Left ventricle myocardium inferior (tissue), 1 donor: ENCODE results near the gene DLG2. TPM values are rescaled to one million over a fixed set of nuclear protein-coding genes. Genes with fewer than 3 reads are reported as not detected.
A peak's percentile ranks its signal among the peaks of the same experiment; 100 is the strongest.

Source experiments
- DNase-seq: peaks from one replicate; pipeline ENCODE4 v3.0.0-alpha.2; 2020
- H3K27ac ChIP-seq: fragments of 200-600 bp; replicated peaks from 2 replicates; pipeline ENCODE4 v1.8.0; 2021
- H3K27me3 ChIP-seq: fragments of 200-600 bp; 2 replicates; pipeline ENCODE4 v1.8.0; 2021; ENCODE audit warnings: low read depth
- H3K36me3 ChIP-seq: fragments of 200-600 bp; 2 replicates; pipeline ENCODE4 v1.8.0; 2021
- H3K4me1 ChIP-seq: fragments of 200-600 bp; 2 replicates; pipeline ENCODE4 v1.8.0; 2021
- H3K4me3 ChIP-seq: fragments of 200-600 bp; 2 replicates; pipeline ENCODE4 v1.8.0; 2021; ENCODE audit warnings: mild to moderate bottlenecking, moderate library complexity
- H3K9me3 ChIP-seq: fragments of 200-600 bp; replicated peaks from 2 replicates; pipeline ENCODE4 v1.8.0; 2021
- intact Hi-C: fragments of 100-400 bp; cut with micrococcal nuclease; formaldehyde crosslinking; loops from one replicate; pipeline ENCODE4 v1.11.0; 2022
- total RNA-seq: library from RNA; stranded (reverse); fragmentation: NEBNext Ultra II Directional; extraction: Animal tissue kit (Norgen Biotek cat#: 25700); gene quantifications from one replicate; pipeline ENCODE4 v1.2.1, GENCODE V29; 2021
- TF ChIP-seq, protein P1 (sequence below): fragments of 200-600 bp; IDR thresholded peaks from 2 replicates; pipeline ENCODE4 v1.8.0; 2021; ENCODE audit warnings: antibody characterized with exemption, mild to moderate bottlenecking, borderline replicate concordance
- donor health status: DM: no; HTN: yes; CAD: no; lungs with severe emphysema.

DLG2 gene
- total RNA-seq, 1 donor from 2014 or later: 6.5 TPM

DNA sequence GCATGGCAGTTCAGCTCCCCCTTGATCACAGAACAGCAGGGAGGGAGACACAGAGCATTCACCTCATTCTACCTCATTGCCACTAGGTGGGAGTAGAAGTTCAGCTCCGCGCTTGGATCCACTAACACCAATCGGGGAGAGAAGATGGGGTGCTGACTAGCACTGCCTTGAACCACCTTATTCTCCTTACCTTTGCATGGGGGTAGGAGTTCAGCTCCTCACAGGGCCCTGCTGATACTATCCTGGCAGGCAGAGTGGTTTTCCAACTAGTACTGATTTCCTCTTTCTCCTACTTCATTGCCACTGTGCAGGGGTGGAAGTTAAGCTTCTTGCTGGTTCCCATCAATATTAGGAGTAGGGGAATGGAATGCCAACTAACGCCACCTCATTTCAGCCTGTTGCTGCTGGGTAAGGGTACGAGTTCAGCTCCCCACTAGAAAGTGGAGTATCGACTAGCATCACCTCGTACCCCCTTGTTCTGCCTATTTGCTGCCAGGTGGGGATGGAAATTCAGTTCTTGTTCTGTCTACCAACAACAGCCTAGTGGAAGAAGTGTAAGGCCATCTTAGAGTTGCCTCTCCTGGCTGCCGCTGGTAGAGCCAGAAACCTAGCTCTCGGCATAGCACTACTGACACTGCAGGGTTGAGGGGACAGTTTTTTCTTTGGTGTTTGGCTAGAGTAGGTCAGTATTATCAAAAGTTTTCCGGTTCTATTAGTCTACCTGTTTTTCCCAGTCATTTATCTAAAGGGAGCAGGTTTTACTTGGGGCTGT, 1790.1 kb downstream of the DLG2 start:
- no peak overlapping the region for H3K4me3 ChIP-seq
- no peaks in the 10 kb centered on the region for H3K9me3 ChIP-seq
- H3K27ac ChIP-seq: no peak overlapping the region
- no peaks in the 10 kb centered on the region for H3K27me3 ChIP-seq
- intact Hi-C loops: no loop called here
- no peaks in the 10 kb centered on the region for H3K4me1 ChIP-seq
- no peak for DNase-seq
- H3K36me3 ChIP-seq: no peaks in the 10 kb centered on the region
- TF ChIP-seq, protein P1, sequence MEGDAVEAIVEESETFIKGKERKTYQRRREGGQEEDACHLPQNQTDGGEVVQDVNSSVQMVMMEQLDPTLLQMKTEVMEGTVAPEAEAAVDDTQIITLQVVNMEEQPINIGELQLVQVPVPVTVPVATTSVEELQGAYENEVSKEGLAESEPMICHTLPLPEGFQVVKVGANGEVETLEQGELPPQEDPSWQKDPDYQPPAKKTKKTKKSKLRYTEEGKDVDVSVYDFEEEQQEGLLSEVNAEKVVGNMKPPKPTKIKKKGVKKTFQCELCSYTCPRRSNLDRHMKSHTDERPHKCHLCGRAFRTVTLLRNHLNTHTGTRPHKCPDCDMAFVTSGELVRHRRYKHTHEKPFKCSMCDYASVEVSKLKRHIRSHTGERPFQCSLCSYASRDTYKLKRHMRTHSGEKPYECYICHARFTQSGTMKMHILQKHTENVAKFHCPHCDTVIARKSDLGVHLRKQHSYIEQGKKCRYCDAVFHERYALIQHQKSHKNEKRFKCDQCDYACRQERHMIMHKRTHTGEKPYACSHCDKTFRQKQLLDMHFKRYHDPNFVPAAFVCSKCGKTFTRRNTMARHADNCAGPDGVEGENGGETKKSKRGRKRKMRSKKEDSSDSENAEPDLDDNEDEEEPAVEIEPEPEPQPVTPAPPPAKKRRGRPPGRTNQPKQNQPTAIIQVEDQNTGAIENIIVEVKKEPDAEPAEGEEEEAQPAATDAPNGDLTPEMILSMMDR: peak; percentile 76

DNA sequence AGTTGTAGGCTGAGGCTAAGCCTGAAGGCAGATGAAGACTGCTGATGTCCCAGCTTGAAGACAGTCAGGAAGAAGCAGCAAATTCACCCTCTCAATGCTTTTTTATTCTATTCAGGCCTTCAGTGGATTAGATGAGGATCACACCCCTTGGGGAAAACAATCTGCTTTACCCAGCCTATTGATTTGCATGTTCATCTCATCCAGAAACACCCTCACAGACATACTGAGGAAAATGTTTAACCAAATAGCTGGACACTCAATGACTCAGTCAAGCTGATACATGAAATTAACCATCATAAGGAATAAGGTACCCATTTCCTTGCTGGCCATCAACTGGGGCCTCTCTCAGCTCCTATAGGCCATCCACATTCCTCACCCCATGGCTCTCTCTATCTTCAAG, 1791.1 kb downstream of the DLG2 start:
- Histone ChIP-seq H3K4me1 (no peaks in the 10 kb centered on the region), H3K27ac (no peak overlapping the region), H3K27me3 (no peaks in the 10 kb centered on the region), H3K9me3 (no peaks in the 10 kb centered on the region), H3K36me3 (no peaks in the 10 kb centered on the region), H3K4me3 (no peak overlapping the region)
- TF ChIP-seq, protein P1: no peak
- DNase-seq: no peak
- intact Hi-C loops: no loop called here

DNA sequence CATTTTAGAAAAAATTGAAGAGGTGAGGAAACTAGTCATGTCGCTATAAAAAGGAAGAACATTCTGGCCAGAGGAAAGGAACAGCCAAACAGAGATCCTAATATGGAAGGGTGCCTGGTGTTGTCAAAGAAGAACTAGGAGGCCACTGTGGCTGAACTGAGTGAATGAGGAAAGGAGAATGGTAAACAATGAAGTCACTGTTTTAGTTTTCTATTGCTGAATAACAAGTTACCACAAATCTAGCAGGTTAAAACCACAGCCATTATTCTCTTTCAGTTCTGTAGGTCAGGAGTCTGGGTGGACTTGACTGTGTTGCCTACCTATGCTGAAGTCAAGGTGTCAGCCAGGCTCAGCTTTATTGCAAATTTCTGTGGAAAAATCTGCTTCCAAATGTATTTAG, 1791.7 kb downstream of the DLG2 start:
- Histone ChIP-seq H3K27me3 (no peaks in the 10 kb centered on the region), H3K27ac (no peak overlapping the region), H3K4me3 (no peak overlapping the region), H3K36me3 (no peaks in the 10 kb centered on the region), H3K9me3 (no peaks in the 10 kb centered on the region), H3K4me1 (no peaks in the 10 kb centered on the region)
- intact Hi-C loops: no loop called here
- TF ChIP-seq, protein P1: no peak
- no peak for DNase-seq

DNA sequence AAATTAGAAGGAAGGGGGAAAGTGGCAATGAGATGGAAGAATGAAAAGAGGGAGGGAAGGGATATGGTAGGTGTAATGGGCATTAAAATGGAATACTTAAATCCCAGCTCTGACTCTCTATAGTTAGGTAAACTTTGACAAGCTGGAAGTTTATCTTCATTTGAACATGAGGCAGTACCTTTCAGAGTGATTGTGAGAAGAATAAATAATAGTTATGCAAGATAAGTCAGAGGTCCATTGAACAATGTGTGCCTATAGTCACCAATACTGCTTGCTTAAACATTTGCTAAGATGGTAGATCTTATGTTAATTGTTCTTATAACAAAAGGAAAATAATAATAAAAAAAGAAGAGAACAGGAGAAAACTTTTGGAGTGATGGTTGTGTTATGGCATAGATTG, 1795.2 kb downstream of the DLG2 start:
- Histone ChIP-seq H3K4me3 (no peak overlapping the region), H3K36me3 (no peaks in the 10 kb centered on the region), H3K27ac (no peak overlapping the region), H3K27me3 (no peaks in the 10 kb centered on the region), H3K9me3 (no peaks in the 10 kb centered on the region), H3K4me1 (no peaks in the 10 kb centered on the region)
- intact Hi-C loops: no loop called here
- TF ChIP-seq, protein P1: no peak
- no peak for DNase-seq

DNA sequence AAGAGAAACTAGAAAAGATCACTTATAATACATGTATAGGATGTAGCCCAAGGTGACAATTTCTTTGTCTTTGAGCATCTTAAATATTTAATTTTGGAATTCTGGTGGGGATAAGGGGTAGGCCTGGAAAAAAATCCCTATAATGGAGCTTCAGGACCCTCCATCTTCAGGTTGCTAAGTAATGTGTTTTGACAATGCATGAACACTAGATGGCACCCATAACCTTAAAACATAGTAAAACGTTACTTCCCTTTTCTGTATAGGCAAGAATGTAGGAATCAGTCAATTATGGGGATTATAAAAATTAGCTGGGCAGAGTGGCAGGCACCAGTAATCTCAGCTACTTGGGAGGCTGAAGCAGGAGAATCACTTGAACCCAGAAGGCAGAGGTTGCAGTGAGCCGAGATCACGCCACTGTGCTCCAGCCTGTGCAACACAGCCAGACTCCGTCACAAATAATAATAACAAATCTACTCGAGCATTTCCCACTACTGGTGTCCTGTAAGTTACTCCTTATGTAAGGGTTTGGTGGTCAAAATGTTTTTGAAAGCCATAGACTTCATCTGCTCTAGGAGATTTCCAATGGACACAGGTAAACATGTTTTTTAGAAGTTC, 1799.1 kb downstream of the DLG2 start:
- Histone ChIP-seq H3K4me1 (no peaks in the 10 kb centered on the region), H3K36me3 (no peaks in the 10 kb centered on the region), H3K27ac (no peak overlapping the region), H3K4me3 (peak overlapping the region; percentile 32), H3K9me3 (no peaks in the 10 kb centered on the region), H3K27me3 (no peaks in the 10 kb centered on the region)
- DNase-seq: no peak
- intact Hi-C loops: loop anchor here (10.0 kb wide), 1 partner anchor 1113 kb away; no protein-coding TSS in a partner anchor
- TF ChIP-seq, protein P1: peak; percentile 58
